Peyer's patch (tissue), 4 donors: ENCODE data around the gene SLC27A2.

ENCODE experiments used
- POLR2A ChIP-seq, 2 donors: fragments of 450-650 bp; IDR thresholded peaks; one replicate each; pipeline ENCODE4 v1.5.1; 2017; ENCODE audit warnings: antibody characterized with exemption in 2 of 2, mild to moderate bottlenecking in 2 of 2, moderate library complexity in 2 of 2
- TF ChIP-seq, protein P1 (sequence below), 6 experiments: fragments of 450-650 bp in 4 of 6; fragments of 200-600 bp in 2 of 6; sonication (generic) in 1 of 6; IDR thresholded peaks; one replicate each; pipeline ENCODE4 v1.5.1; 2017 to 2019; ENCODE audit warnings: antibody characterized with exemption in 6 of 6, mild to moderate bottlenecking in 3 of 6, moderate library complexity in 1 of 6

DNA sequence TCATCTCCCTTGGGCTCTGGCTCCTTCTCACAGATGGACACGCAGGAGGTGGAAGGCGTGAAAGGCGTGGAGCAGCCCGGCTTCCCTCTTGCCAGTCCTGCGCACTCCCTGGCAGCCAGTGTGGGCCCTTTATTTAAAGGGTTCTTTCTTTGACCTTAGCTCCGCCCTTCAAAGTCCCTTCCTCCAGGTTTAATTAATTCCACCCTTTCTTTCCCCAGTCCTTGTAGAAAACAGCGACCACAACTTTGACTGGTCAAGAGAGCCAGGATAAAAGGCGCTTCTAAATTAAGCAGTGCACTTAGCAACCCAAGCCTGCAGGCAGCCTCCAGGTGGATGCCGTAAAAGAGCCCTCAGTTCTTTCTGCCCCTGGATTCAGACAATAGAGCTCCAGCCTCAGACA is 83.6 kb downstream of the SLC27A2 start, which contains the start of gene HDC:
- TF ChIP-seq, protein P1, sequence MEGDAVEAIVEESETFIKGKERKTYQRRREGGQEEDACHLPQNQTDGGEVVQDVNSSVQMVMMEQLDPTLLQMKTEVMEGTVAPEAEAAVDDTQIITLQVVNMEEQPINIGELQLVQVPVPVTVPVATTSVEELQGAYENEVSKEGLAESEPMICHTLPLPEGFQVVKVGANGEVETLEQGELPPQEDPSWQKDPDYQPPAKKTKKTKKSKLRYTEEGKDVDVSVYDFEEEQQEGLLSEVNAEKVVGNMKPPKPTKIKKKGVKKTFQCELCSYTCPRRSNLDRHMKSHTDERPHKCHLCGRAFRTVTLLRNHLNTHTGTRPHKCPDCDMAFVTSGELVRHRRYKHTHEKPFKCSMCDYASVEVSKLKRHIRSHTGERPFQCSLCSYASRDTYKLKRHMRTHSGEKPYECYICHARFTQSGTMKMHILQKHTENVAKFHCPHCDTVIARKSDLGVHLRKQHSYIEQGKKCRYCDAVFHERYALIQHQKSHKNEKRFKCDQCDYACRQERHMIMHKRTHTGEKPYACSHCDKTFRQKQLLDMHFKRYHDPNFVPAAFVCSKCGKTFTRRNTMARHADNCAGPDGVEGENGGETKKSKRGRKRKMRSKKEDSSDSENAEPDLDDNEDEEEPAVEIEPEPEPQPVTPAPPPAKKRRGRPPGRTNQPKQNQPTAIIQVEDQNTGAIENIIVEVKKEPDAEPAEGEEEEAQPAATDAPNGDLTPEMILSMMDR (IDR thresholded peaks at IDR 0.05) = no peak
- no peak for TF ChIP-seq POLR2A (IDR thresholded peaks at IDR 0.05)
